Measurements from ENCODE around the gene CFAP91. TPM values are rescaled to one million over a fixed set of nuclear protein-coding genes. Genes with fewer than 3 reads are reported as not detected.

CFAP91 gene
- 10 to 100 TPM in 1 of 2 donors, 1 to 10 TPM in 1; 8.8 to 18.3 TPM for total RNA-seq
- 10 to 100 TPM; 14.0 to 14.6 TPM for polyA plus RNA-seq (ENCODE audit: insufficient read length in 2 of 2)
- long read RNA-seq, donor 1, partial matches to known transcripts: 0 of 1 reads
- long read RNA-seq, donor 1, other reads (novel, unspliced or antisense): 0 of 1 reads
- long read RNA-seq, donor 2, full-length matches to known transcripts: 1 of 1 reads
- long read RNA-seq, donor 2, partial matches to known transcripts: 0 of 1 reads
- long read RNA-seq, donor 2, other reads (novel, unspliced or antisense): 0 of 1 reads
- long read RNA-seq, donor 3: 0 reads
- long read RNA-seq, donor 4, partial matches to known transcripts: 0 of 1 reads
- long read RNA-seq, donor 4, other reads (novel, unspliced or antisense): 0 of 1 reads

- Histone ChIP-seq H3K4me3 (ENCODE audit: low read depth, low read length) (peak within 1 kb of the TSS; percentile 75), H3K27ac (ENCODE audit: low read depth, low read length) (peak within 1 kb of the TSS; percentile 47), H3K27me3 (ENCODE audit: control insufficient read depth, insufficient read depth, low read length) (no peaks in the 10 kb centered on the region), H3K4me1 (ENCODE audit: control insufficient read depth, insufficient read depth, low read length) (peaks cover 10% of the 10 kb centered on the region), H3K9me3 (ENCODE audit: control insufficient read depth, insufficient read depth, low read length) (no peaks in the 10 kb centered on the region), H3K36me3 (ENCODE audit: control insufficient read depth, insufficient read depth, low read length) (no peaks in the 10 kb centered on the region)
- WGBS (ENCODE audit: insufficient coverage): 2% methylated on average over 52 of the region's 59 CpGs
- peak; percentile 62 to 97 (median 84) for DNase-seq (ENCODE audit: low read depth in 4 of 6, low spot score in 6 of 6)
Observed at GRCh38 chr3:119702530-119703527, at the start of gene CFAP91. CFAP91 (plus strand) TSS chr3:119703022; CDS start chr3:119703099, 77 bp downstream.

DNA sequence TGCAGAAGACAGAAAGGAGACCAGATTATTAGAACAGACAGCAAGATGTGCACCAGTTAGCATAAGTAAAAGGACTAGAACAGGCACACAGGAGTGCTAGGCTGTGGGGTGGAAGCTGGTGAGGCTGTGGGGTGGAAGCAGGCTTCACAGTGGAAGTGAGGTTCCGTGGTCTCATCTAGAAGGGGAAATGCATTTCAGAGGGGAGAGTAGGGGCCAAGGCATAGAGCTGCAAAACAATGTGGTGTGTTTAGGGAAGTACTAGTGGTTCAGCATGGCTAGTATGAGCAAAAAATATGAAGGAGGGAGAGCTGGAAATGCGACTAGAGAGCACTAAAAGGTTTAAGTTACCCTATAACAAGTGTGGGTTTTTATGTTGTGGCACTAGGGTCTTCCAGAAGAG, 48.9 kb upstream of the CFAP91 start:
- H3K36me3 ChIP-seq (ENCODE audit: control insufficient read depth, insufficient read depth, low read length): peaks cover 4% of the 10 kb centered on the region
- DNase-seq (ENCODE audit: low read depth in 4 of 6, low spot score in 6 of 6): no peak
- H3K4me3 ChIP-seq (ENCODE audit: low read depth, low read length): no peak overlapping the region
- H3K9me3 ChIP-seq (ENCODE audit: control insufficient read depth, insufficient read depth, low read length): no peaks in the 10 kb centered on the region
- H3K27me3 ChIP-seq (ENCODE audit: control insufficient read depth, insufficient read depth, low read length): no peaks in the 10 kb centered on the region
- no peaks in the 10 kb centered on the region for H3K4me1 ChIP-seq (ENCODE audit: control insufficient read depth, insufficient read depth, low read length)
- no peak overlapping the region for H3K27ac ChIP-seq (ENCODE audit: low read depth, low read length)
- 100% methylated on average over 1 of the region's 2 CpGs for WGBS (ENCODE audit: insufficient coverage)

DNA sequence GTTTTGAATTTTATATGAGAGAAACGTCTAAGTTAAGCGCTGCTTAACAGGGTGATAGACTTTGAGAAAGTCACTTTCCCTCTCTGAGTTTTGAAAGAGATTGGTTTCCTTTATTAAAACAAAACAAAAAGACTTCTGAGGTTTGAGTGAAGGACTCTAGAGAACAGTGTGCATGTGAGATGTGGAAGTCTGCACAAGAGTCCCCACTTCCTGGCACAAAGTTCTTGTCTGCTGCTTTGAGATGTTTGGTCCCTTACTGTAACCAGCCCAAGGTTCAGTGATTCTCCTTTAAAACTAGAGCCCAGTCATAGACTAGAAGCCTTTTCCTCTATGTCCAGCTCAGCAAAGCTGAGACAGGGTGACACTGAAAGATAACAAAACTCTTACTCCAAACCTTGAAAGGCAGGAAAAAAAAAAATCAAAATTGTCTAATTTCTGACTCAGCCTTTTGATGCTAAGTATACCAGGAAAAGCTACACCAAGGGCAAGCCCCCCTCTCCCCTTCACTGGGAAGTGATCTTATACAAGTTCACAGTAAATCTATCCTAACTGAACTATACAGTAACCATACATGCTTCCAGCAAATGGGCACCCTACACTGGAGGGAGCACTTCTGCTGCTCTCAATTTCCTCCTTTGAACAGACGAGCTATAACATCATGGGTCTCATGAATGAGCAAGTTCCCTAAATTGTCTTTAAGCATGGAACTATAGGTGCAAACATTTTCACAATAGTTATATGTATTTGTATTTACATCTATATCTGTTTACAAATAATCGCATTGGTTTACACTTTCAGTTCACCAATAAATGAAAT, 44.7 kb upstream of the CFAP91 start:
- no peaks in the 10 kb centered on the region for H3K9me3 ChIP-seq (ENCODE audit: control insufficient read depth, insufficient read depth, low read length)
- no peak for DNase-seq (ENCODE audit: low read depth in 4 of 6, low spot score in 6 of 6)
- no peak overlapping the region for H3K27ac ChIP-seq (ENCODE audit: low read depth, low read length)
- no peaks in the 10 kb centered on the region for H3K27me3 ChIP-seq (ENCODE audit: control insufficient read depth, insufficient read depth, low read length)
- WGBS (ENCODE audit: insufficient coverage): no CpG with 5 or more reads among the region's 4 CpGs
- H3K36me3 ChIP-seq (ENCODE audit: control insufficient read depth, insufficient read depth, low read length): no peaks in the 10 kb centered on the region
- no peak overlapping the region for H3K4me3 ChIP-seq (ENCODE audit: low read depth, low read length)
- H3K4me1 ChIP-seq (ENCODE audit: control insufficient read depth, insufficient read depth, low read length): no peaks in the 10 kb centered on the region

GRCh38 chr3:119658994-119659393, 43.8 kb upstream of the CFAP91 start:
- Histone ChIP-seq H3K4me3 (ENCODE audit: low read depth, low read length) (no peak overlapping the region), H3K27me3 (ENCODE audit: control insufficient read depth, insufficient read depth, low read length) (no peaks in the 10 kb centered on the region), H3K9me3 (ENCODE audit: control insufficient read depth, insufficient read depth, low read length) (no peaks in the 10 kb centered on the region), H3K27ac (ENCODE audit: low read depth, low read length) (no peak overlapping the region), H3K36me3 (ENCODE audit: control insufficient read depth, insufficient read depth, low read length) (no peaks in the 10 kb centered on the region), H3K4me1 (ENCODE audit: control insufficient read depth, insufficient read depth, low read length) (no peaks in the 10 kb centered on the region)
- 100% methylated on average over 1 of the region's 2 CpGs for WGBS (ENCODE audit: insufficient coverage)
- DNase-seq (ENCODE audit: low read depth in 4 of 6, low spot score in 6 of 6): no peak

DNA sequence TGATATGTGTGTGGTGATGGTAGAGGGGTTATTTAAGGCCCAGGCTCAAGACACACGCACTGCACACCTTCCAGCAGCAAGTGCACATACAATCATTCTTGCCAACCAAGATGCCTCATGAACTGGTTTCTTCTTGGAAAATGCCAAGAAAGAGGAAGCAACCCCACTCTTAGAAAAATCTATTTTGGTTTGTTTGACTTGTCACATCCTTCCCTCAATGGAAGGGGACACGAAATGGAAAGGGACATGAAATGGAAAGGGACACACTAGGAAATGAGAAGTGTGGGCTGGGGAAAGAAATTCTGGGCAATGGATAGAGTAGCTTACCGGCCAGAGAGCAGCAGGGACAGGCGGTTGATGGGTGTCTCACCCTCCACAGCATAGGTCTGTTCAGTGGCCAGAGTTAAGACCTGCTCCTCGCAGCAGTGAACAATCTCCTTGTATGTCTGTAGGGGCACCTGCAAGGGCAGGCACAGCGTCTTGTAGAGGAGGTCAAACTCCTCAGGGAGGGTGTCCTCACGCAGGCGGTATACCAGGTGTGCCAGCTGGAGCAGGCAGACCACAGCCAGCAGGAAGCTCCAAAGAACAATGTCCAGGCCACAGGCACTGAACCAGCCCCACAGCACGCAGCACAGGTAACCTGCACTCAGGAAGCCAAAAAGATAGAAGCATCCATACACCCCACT, 43.1 kb upstream of the CFAP91 start:
- Histone ChIP-seq H3K27me3 (ENCODE audit: control insufficient read depth, insufficient read depth, low read length) (no peaks in the 10 kb centered on the region), H3K4me3 (ENCODE audit: low read depth, low read length) (no peak overlapping the region), H3K9me3 (ENCODE audit: control insufficient read depth, insufficient read depth, low read length) (no peaks in the 10 kb centered on the region), H3K36me3 (ENCODE audit: control insufficient read depth, insufficient read depth, low read length) (no peaks in the 10 kb centered on the region), H3K27ac (ENCODE audit: low read depth, low read length) (no peak overlapping the region), H3K4me1 (ENCODE audit: control insufficient read depth, insufficient read depth, low read length) (no peaks in the 10 kb centered on the region)
- DNase-seq (ENCODE audit: low read depth in 4 of 6, low spot score in 6 of 6): no peak
- WGBS (ENCODE audit: insufficient coverage): 94% methylated on average over 6 of the region's 9 CpGs

DNA sequence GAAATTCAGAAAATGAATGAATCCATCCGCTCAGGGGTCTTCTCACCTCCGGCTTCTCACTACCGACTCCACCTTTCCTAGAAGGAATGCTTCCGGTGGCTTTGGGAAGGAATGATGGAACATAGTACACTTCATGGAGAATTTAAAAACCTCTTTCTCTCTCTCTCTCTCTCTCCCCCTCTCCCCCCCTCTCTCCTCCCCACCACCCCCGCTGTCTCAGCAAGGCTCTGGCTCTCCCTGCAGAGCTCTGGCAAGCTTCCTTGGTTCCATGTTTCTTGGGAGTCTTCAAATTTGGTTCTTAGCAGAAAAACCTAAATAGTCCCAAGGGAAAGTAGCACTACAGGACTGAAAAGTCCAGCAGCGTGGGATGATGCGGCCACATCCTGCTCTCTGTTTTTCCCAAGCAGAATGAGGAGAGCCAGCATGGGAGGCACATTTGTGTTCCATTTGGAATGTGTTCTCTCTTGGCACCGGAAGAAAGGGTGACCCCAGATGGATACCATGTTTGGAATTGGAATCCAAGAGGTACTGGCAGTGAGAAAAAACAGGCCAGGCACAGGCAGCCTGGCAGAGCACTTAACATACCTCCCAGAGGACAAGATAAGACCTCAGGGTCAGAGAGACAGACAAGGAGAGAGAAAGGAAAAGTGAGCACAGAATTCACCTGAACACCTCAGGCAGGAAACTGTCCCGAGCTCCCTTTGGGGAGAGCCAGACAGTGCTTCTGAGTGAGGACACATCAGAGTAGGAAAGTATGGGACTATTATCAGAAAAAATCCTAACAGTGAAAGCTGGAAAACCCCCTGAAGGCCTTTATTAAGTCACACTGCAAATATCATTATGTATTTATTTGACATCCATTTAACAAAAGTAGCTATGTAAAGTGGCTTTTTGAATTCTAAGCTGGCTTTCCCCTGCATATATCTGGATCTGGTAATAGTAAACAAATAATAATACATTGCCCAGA, 42.1 kb upstream of the CFAP91 start, which contains the start of gene POPDC2:
Gene POPDC2, minus strand, starts transcription at position 116 of the 967 bp plus-strand sequence. CDS start 166 bp downstream, outside the sequence.
- Histone ChIP-seq H3K27me3 (ENCODE audit: control insufficient read depth, insufficient read depth, low read length) (no peaks in the 10 kb centered on the region), H3K4me1 (ENCODE audit: control insufficient read depth, insufficient read depth, low read length) (no peaks in the 10 kb centered on the region), H3K27ac (ENCODE audit: low read depth, low read length) (no peak within 1 kb of the TSS), H3K36me3 (ENCODE audit: control insufficient read depth, insufficient read depth, low read length) (no peaks in the 10 kb centered on the region), H3K4me3 (ENCODE audit: low read depth, low read length) (no peak within 1 kb of the TSS), H3K9me3 (ENCODE audit: control insufficient read depth, insufficient read depth, low read length) (no peaks in the 10 kb centered on the region)
- DNase-seq (ENCODE audit: low read depth in 4 of 6, low spot score in 6 of 6): no peak
- 82% methylated on average over 2 of the region's 9 CpGs for WGBS (ENCODE audit: insufficient coverage)

- peak in 2 of 6 donors; percentile 8 to 30 for DNase-seq (ENCODE audit: low read depth in 4 of 6, low spot score in 6 of 6)
- H3K4me3 ChIP-seq (ENCODE audit: low read depth, low read length): no peak overlapping the region
- H3K9me3 ChIP-seq (ENCODE audit: control insufficient read depth, insufficient read depth, low read length): no peaks in the 10 kb centered on the region
- no peaks in the 10 kb centered on the region for H3K27me3 ChIP-seq (ENCODE audit: control insufficient read depth, insufficient read depth, low read length)
- no peak overlapping the region for H3K27ac ChIP-seq (ENCODE audit: low read depth, low read length)
- H3K36me3 ChIP-seq (ENCODE audit: control insufficient read depth, insufficient read depth, low read length): no peaks in the 10 kb centered on the region
- no peaks in the 10 kb centered on the region for H3K4me1 ChIP-seq (ENCODE audit: control insufficient read depth, insufficient read depth, low read length)
- WGBS (ENCODE audit: insufficient coverage): no CpG with 5 or more reads among the region's 1 CpG
Observed at GRCh38 chr3:119662604-119663373, 40.0 kb upstream of the CFAP91 start.

Measured in spinal cord (tissue), 10 donors.